HG03025 (cell line): ENCODE data around the gene NCOA7.
"Not testable (repeated sequence)": the region's sequence is repeated elsewhere in the genome, so short reads cannot be mapped to it uniquely, and the experiment has no call there.

Source experiments
- ATAC-seq: cut with Tn5 transposase; IDR thresholded peaks from one replicate; pipeline ENCODE4 v1.9.1; 2021; ENCODE audit warnings: mild to moderate bottlenecking, moderate library complexity; ENCODE audit not compliant: unreplicated experiment, low FRiP score

The NCOA7 gene

GRCh38 chr6:125913145-125913544 lies 122.4 kb downstream of the NCOA7 start:
- ATAC-seq = no peak

GRCh38 chr6:125913864-125914351 lies 123.1 kb downstream of the NCOA7 start:
- ATAC-seq = no peak

GRCh38 chr6:125918230-125918629 lies 127.5 kb downstream of the NCOA7 start:
- ATAC-seq = no peak

GRCh38 chr6:125918681-125919566 lies 128.2 kb downstream of the NCOA7 start:
- peak; percentile 98 for ATAC-seq

GRCh38 chr6:125919618-125920017 lies 128.9 kb downstream of the NCOA7 start:
- no peak for ATAC-seq

GRCh38 chr6:125922322-125922860 lies 131.6 kb downstream of the NCOA7 start:
- no peak for ATAC-seq

GRCh38 chr6:125923366-125923877 lies 132.7 kb downstream of the NCOA7 start:
- no peak for ATAC-seq

- no peak for ATAC-seq
Observed at GRCh38 chr6:125924169-125924568, 133.4 kb downstream of the NCOA7 start.

- ATAC-seq = no peak
Observed at GRCh38 chr6:125924697-125925358, 134.1 kb downstream of the NCOA7 start.

GRCh38 chr6:125926711-125927110 lies 136.0 kb downstream of the NCOA7 start:
- ATAC-seq = no peak

- no peak for ATAC-seq
Observed at GRCh38 chr6:125927761-125928160, 137.0 kb downstream of the NCOA7 start.

- ATAC-seq = no peak
Observed at GRCh38 chr6:125930765-125931418, 140.1 kb downstream of the NCOA7 start.

- ATAC-seq = no peak
Observed at GRCh38 chr6:125931733-125932450, 141.1 kb downstream of the NCOA7 start.

GRCh38 chr6:125932451-125932795 lies 141.7 kb downstream of the NCOA7 start:
- ATAC-seq = no peak

GRCh38 chr6:125935520-125935919 lies 144.8 kb downstream of the NCOA7 start:
- not testable (repeated sequence) for ATAC-seq

- no peak for ATAC-seq
Observed at GRCh38 chr6:125939026-125939425, 148.3 kb downstream of the NCOA7 start.

- no peak for ATAC-seq
Observed at GRCh38 chr6:125939791-125940190, 149.0 kb downstream of the NCOA7 start.

- no peak for ATAC-seq
Observed at GRCh38 chr6:125940247-125941041, 149.7 kb downstream of the NCOA7 start.
